Measurements from ENCODE around the gene NPC1. TPM values are rescaled to one million over a fixed set of nuclear protein-coding genes. Genes with fewer than 3 reads are reported as not detected.

NPC1 gene
- total and polyA plus RNA-seq, 2 of the 8 experiments (the other 6 are each of a cell fraction or from before 2014, with no cell fraction given): 34.1 to 39.5 TPM

GRCh38 chr18:23552505-23552904 lies 33.8 kb downstream of the NPC1 start:
- no peak overlapping the region for H2BK5ac ChIP-seq (ENCODE audit: low read depth, low read length)
- 81% methylated on average over 11 of the region's 11 CpGs; no CpG with 5 or more reads in 1 of the 2 experiments for WGBS, 2 experiments (ENCODE audit: extremely low coverage in 1 of 2, insufficient coverage in 1 of 2, insufficient read length in 1 of 2, insufficient replicate concordance in 2 of 2, low coverage in 1 of 2, low lambda C conversion rate in 2 of 2, missing lambda C conversion rate in 1 of 2)
- no peak overlapping the region for H3K18ac ChIP-seq (ENCODE audit: extremely low read depth, low read length)
- H3K4ac ChIP-seq (replicated peaks; ENCODE audit: insufficient read length, low read depth, low read length): no peak overlapping the region
- no peaks in the 10 kb centered on the region for H3K27me3 ChIP-seq (replicated peaks in 1 of 4; ENCODE audit: control insufficient read depth in 3 of 4, extremely low read depth in 1 of 4, insufficient read depth in 3 of 4, low read length in 3 of 4)
- H4K20me1 ChIP-seq (replicated peaks in 1 of 2; ENCODE audit: control insufficient read depth in 1 of 2, insufficient read depth in 2 of 2, low read length in 2 of 2): peaks cover 0 to 3% of the 10 kb centered on the region in 2 experiments
- POLR2A ChIA-PET (ENCODE audit: partially characterized antibody): interaction anchor here (1.6 kb wide), 1 partner anchor 24 kb away, joined by 3 read pairs; no protein-coding TSS in a partner anchor
- H3K27ac ChIP-seq (ENCODE audit: low read depth, low read length): no peak overlapping the region
- H2BK120ac ChIP-seq (replicated peaks; ENCODE audit: low read depth, low read length): no peak overlapping the region
- H2AK5ac ChIP-seq (ENCODE audit: low read depth, low read length): no peak overlapping the region
- FAIRE-seq (no peak), DNase-seq (ENCODE audit: low read depth in 1 of 2, low spot score in 2 of 2) (no peak)
- no peak overlapping the region for H4K8ac ChIP-seq (ENCODE audit: extremely low read depth, insufficient read depth, low read length)
- no peak overlapping the region for H2BK20ac ChIP-seq (ENCODE audit: low read length)
- no peaks in the 10 kb centered on the region for H3K23me2 ChIP-seq (ENCODE audit: low read depth, low read length)
- no peak overlapping the region for H3K14ac ChIP-seq (ENCODE audit: insufficient read length)
- H2BK12ac ChIP-seq (ENCODE audit: low read depth, low read length): no peak overlapping the region
- no peak overlapping the region for H3K4me3 ChIP-seq (ENCODE audit: extremely low read depth in 1 of 4, insufficient read depth in 2 of 4, low read depth in 3 of 4, low read length in 4 of 4)
- no peak overlapping the region for H2BK15ac ChIP-seq (ENCODE audit: low read length)
- H3K79me2 ChIP-seq (ENCODE audit: control insufficient read depth in 1 of 2, insufficient read depth in 2 of 2, low read length in 2 of 2): no peaks in the 10 kb centered on the region
- H3K4me1 ChIP-seq (replicated peaks in 1 of 4; ENCODE audit: control insufficient read depth in 3 of 4, insufficient read depth in 4 of 4, low read length in 3 of 4): no peaks in the 10 kb centered on the region
- H3K79me1 ChIP-seq (ENCODE audit: low read depth, low read length): no peaks in the 10 kb centered on the region
- H3K4me2 ChIP-seq (ENCODE audit: insufficient read depth in 1 of 2, low read depth in 2 of 2, low read length in 2 of 2): no peak overlapping the region
- no peak overlapping the region for H3K23ac ChIP-seq (ENCODE audit: insufficient read length)
- peaks cover 6 to 63% (median 33%) of the 10 kb centered on the region in 4 experiments; a peak in 7 of 8 replicates for H3K36me3 ChIP-seq (ENCODE audit: control insufficient read depth in 2 of 4, insufficient read depth in 4 of 4, low read length in 3 of 4)
- no peak overlapping the region for H2AFZ ChIP-seq (ENCODE audit: low read length)
- H3K9ac ChIP-seq (replicated peaks in 1 of 4; ENCODE audit: extremely low read depth in 1 of 4, low read depth in 3 of 4, low read length in 3 of 4): no peak overlapping the region
- no peak overlapping the region for H4K91ac ChIP-seq (replicated peaks; ENCODE audit: insufficient read length, low read length)
- no peaks in the 10 kb centered on the region for H3K9me3 ChIP-seq (ENCODE audit: insufficient read depth in 2 of 2, low read depth in 1 of 2, low read length in 1 of 2)
- no peak overlapping the region for H3K56ac ChIP-seq (replicated peaks; ENCODE audit: insufficient read length, low read depth, low read length)
- CTCF ChIA-PET (ENCODE audit: partially characterized antibody): interaction anchor here (0.7 to 1.5 kb wide), 3 partner anchors 9 to 151 kb away, joined by 3 to 4 read pairs (median 3); no protein-coding TSS in a partner anchor
- no peak overlapping the region for H4K5ac ChIP-seq (ENCODE audit: insufficient read length, low read depth, low read length)
- TF ChIP-seq RFX5 (IDR thresholded peaks at IDR 0.05; ENCODE audit: borderline replicate concordance, low read depth, low read length) (no peak), SIX5 (IDR thresholded peaks at IDR 0.05; ENCODE audit: low read depth, low read length) (no peak), TCF12 (IDR thresholded peaks at IDR 0.05; ENCODE audit: low read depth, low read length) (no peak), CEBPB (IDR thresholded peaks at IDR 0.05; ENCODE audit: low read depth, low read length) (no peak), TEAD4 (IDR thresholded peaks at IDR 0.05; ENCODE audit: low read depth, low read length) (no peak), MAFK (IDR thresholded peaks at IDR 0.05; ENCODE audit: low read depth, low read length) (no peak), TBP (IDR thresholded peaks at IDR 0.05; ENCODE audit: low read depth, low read length) (no peak)
- TF ChIP-seq, protein P1, sequence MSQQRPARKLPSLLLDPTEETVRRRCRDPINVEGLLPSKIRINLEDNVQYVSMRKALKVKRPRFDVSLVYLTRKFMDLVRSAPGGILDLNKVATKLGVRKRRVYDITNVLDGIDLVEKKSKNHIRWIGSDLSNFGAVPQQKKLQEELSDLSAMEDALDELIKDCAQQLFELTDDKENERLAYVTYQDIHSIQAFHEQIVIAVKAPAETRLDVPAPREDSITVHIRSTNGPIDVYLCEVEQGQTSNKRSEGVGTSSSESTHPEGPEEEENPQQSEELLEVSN (IDR thresholded peaks at IDR 0.05): no peak

Data from H1 (cell line).